ENCODE results near the gene PRICKLE2.

Gene PRICKLE2

DNA sequence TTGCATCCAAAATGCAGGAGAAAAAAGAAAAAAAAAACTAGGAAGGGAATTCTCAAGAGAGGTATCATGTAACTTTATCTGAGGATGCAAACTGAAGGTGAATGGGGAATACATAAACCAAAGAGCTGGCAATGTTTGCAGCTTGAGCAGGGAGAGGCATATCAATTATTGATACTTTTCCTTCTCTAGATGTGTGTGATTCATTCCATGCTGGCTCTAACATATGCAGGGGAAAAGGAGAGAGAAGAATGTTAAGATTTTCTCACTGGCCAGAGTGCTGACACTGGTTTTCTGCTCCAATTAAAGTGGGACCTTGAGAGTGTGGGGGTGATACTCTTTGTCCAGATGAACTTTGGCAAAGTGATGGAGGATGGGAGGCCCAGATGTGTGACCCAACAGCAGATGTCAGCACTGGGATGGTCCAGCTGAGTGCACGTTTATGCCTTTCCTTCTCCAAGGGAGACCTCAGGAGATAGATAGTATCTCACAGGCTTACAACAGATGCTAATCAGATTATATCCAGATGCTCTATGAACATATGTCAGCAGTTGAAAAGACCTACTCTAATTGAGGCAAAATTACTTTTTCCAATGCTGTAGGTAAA is 152.0 kb downstream of the PRICKLE2 start:
- no peak for DNase-seq (ENCODE audit: low read depth)

DNA sequence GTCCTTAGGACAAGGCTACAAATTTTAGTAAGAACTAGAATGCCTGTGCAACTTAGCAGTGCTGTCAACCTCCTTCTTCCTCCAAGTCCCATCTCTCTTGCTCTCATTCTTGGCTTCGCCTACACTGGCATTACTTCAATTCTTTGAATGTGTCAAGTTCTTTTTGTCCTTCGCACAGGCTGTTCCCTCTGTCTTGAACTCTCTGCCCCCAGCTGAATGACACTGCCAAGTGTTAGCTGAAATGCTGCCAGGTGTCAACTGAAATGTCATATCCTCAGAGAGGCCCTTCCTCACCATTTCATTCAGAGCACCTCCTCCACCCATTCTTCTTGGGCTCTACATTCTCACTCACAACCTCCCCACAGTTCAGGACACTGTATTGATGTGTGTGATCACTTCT is 153.1 kb downstream of the PRICKLE2 start:
- DNase-seq (ENCODE audit: low read depth) = no peak

DNA sequence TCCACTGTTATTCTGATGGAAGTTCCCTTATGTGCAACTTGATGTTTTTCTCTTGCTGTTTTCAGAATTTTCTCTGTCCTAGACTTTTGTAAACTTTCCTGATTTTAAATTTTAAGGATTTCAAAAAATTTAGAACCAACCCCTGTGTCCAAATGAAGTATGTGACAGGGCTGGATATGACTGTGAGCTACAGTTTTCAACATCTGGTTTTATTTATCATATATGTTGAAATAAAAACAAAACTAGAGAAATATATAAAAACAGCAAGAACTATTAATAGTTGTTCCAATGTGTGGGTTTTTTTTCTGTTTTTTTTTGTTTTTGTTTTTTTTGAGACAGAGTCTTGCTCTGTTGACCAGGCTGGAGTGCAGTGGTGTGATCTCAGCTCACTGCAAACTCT is 154.6 kb downstream of the PRICKLE2 start:
- DNase-seq (ENCODE audit: low read depth) = no peak

DNA sequence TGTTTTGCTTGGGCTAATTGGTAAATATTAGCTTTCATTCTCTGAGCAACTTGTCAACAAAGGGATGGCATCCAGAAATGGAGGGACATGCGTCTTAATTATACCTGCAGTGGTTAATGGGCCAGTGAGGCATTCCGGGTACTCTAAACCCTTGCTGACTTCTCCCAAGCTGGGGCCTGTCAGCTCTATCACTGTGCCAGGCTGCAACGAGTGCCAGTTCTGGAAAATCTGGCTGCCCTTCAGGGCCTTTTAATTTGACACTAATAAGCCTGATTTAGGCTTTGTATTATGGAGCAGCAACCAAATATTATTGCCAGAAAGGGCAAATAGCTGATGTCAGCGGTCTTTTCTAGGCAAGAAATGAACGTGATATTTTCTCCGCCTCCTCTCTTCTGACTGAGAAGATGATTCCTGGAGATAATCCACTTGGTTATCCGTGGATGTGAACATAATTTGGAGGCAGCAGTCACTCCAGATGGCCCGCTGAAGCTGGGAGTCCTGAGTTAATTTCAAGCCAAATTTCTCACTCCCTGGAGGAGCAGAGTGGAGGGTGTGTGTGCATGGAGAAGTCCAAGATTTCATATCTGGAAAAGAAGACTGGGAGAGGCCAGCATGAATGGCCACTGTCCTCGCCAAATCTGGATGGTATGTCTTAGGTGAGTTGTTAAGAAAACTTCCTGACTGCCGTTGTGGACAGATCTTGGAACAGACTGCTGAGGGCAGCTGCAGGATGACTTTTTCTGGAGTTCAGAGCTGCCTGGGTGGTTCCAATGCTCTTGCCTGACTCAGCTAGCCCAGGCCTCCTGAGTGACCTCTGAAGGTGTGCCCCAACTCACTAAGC is 157.5 kb downstream of the PRICKLE2 start:
- DNase-seq (ENCODE audit: low read depth) = no peak

DNA sequence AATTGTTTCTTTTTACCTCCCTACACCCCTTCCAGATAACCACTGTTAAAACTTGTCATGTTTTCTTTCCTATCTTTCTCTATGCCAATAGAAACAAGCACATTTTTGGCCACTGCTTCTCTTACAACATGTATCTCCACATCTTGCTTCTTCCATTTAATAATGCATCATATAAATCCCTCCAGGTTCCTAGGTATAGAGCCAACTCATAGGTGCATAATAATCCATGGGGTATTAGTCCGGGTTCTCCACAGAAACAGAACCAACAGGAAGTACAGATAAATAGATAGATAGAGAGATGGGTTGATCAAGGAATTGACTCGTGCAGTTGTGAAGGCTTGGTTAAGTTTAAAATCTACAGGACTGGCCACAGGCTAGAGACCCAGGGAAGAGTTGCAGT is 160.5 kb downstream of the PRICKLE2 start:
- DNase-seq (ENCODE audit: low read depth) = no peak

DNA sequence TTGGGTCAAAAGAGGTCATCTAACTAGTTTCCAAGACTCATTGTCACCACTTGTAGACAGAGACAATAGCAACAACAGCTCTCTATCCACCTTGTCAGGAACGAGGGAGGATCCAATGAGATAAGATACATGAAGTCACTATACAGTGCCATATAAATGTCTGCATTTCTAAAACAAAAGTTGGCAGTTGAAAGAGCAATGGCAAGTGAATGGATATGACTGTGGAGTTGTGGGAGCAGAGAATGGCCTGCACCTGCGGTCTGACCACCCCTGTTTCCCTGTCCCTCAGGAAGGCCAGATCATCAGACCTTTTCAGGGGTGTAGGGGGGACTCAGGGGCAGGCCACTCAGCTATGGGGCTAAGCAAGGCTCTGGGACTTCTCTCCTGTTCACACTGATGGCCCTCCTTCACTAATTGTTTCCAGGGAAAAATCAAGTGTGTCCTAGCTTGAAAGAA is 161.3 kb downstream of the PRICKLE2 start:
- no peak for DNase-seq (ENCODE audit: low read depth)

DNA sequence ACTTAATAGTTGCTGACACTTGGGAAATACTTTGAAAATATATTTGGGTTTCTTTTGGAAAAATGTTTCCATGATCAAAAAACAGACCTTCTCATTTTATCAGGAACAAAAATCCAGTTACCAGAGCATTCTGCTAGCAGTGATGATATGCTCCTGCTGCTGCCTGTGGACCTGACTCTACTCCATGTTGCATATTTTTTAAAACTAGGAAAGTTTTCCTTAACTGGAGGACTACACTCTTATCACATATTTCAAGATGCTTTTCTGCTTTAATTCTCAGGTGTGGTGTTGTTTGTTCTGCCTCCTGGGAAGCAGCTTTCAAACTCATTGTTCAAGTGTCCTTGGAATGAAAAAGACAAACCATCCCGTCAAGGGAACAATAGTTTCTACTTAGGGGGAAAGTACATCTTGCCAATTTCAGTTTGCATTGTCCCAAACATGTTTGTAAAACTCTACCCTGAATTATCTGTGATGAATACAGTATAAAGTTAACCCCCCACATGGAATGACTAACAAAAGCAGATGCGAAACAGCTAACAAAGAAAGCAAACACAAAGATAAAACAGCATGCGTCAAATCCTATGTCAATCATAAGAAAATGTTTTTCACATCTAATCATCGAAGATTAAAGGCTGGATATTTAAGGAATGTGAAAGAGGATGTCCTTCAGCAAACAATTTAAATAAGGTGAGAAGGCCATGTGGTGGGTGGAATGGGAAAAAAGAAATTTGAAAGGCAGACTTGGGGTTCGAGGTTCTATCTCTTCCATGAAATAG is 161.9 kb downstream of the PRICKLE2 start:
- DNase-seq (ENCODE audit: low read depth) = no peak

DNA sequence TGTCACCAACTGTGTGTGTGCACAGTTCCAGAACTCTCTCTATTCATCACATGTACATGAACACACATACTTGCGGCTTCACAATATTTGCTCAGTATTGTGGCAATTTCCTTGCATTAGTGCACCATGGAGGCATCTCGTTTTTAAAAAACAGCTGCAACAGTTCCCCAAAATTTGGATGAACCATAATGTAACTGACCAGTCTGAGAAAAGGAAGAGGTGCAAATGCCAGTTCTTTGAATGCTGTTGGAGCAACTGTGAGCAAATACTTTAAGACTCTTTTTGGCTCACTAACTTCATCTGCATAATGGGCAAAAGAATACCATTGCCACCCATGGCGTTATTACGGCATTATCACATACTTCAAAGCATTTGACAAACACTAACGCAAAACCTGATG is 163.6 kb downstream of the PRICKLE2 start:
- DNase-seq (ENCODE audit: low read depth) = no peak

DNA sequence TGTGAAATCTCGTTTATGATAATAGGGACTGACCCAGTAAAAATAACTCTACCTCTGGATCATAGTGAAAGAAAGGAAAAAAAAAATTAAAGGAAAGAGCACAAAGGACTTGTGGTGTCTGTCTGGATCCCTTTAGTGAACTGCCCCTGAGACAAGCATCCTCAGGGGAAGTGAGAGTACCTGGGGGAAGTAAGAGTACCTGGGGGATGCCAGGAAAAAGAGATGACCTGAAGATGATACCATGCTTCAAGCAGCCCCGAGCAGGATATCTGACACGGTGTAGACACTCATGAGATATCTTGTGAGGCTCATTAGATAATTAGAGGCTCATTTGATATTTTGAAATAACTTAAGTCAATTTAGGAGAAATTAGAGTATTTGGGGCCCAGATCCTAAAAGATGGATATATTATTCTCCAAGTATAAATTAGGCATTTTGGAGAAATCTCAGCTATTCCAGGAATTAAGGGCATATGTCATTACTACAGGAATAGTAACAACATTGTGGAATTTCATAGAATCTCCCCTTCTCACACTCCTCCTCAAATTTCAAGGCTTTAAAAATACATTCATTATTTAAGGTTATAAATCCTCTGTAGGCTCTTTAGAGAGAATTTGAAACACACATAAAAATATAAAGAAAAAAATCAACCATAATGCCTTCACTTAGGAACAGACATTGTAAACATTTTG is 165.6 kb downstream of the PRICKLE2 start:
- DNase-seq (ENCODE audit: low read depth) = no peak

DNA sequence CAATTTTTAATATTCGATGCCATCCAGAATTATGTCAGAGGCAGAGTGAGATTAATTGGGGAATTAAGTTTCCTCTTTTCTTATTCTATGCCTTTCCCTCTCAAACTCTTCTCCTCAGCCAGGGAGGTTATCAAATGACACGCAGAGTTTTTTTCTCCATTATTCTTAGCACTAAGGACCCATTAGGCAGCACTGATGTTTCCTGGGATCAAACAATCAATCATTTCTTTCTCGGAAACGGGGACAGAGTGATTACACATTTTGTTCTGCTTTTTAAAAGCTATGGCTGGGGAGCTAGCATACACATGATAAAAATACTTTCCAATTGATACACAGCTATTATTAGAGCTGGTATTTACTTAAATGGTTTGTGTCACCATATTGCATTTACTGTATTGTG is 166.7 kb downstream of the PRICKLE2 start:
- no peak for DNase-seq (ENCODE audit: low read depth)

DNA sequence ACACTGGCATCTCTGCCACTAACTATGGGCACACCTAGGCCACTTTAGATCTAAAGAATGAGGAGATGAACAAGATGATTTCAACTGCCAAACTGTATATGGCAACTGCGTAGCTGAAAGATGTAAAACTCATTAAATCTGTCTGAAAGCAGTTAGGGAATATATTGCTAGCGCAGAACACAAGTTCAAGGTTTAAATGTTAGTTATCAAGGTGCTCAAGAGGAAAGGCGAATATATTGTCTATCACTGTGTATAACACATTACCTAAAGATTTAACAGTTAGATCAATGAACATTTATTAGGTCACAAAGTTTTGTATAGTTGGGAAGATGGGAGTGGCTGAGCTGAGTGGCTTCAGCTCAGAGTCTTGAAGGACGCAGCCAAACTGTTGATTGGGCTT is 168.0 kb downstream of the PRICKLE2 start:
- DNase-seq (ENCODE audit: low read depth) = no peak

DNA sequence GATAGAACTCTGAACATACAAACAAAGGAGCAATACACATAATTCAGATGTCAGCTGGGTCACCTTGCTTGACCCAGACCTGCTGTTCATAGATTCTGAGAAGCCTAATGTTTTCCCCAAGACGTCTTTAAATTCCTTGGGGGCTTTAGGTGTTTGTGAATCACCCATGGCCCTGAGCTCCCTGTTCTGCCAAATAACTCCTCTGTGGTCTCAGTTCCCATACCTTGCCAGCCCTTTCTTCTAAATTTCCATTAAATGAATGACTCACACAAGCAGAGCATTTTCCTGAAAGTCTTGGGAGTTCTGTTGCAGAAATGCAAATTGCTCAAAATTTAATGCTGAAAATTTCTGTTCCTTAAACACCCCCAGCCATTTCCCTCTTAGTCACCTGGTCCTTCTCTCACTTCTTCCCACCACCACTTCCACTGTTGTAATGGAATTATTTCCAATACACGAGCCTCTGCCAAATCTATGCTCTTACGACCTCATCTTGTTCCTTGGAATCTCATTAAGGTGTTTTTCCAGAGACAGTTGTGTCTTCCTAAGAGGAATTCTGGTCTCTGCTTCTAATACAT is 168.6 kb downstream of the PRICKLE2 start:
- DNase-seq (ENCODE audit: low read depth) = no peak

DNA sequence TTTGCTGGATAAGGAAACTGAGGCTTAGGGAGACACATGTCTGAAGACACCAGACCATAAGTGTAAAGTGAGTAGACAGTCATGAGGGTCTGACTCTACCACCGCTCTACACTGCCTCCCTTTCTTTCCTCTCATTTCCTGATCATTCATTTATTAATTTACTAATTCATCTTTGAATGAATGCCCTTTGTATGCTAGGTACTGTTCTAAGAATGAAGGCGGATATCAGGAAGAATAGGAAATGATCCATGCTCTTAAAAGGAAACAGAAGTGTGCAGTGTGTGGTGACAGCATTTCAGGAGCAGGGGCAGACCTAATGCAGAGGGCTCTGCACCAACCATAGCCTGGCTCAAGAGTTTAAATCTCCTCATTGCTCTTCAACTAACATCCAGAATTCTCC is 170.2 kb downstream of the PRICKLE2 start:
- DNase-seq (ENCODE audit: low read depth) = no peak

DNA sequence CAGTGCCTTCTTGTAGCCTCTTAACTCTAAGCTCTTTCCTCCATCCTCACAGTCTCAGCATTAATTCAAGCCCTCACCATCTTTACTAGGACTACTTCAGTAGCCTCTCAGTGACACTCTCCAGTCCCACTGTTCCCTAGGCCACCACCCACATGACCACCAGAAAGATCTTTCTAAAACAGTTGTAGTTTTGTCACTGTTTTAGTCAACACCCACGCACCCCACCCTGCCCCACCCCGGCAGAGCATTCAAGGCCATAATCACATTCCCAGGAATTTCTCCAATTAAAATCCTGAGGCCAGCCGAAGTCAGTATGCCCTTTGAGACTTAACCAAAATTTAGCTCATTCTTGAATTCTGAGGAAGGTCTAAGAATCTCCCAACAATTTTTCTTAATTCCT is 170.8 kb downstream of the PRICKLE2 start:
- no peak for DNase-seq (ENCODE audit: low read depth)

DNA sequence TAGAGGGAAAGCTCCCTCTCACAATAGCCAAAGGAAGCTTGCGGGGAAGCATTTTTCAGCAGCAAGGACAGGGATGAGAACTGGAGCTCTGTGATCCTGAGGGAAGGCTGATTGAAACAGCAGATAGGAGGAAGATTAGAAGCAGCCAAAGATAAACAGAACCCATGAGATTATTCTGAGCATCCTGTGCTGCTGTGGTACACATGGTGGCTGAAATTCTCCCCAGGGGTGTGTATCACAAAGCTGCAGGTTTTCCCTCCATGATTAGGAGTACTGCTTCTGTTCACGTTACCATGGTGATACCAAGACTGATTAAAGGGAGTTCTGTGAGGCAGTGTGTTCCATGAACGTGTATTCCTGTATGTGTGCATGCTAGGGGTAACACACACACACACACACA is 171.7 kb downstream of the PRICKLE2 start:
- no peak for DNase-seq (ENCODE audit: low read depth)

DNA sequence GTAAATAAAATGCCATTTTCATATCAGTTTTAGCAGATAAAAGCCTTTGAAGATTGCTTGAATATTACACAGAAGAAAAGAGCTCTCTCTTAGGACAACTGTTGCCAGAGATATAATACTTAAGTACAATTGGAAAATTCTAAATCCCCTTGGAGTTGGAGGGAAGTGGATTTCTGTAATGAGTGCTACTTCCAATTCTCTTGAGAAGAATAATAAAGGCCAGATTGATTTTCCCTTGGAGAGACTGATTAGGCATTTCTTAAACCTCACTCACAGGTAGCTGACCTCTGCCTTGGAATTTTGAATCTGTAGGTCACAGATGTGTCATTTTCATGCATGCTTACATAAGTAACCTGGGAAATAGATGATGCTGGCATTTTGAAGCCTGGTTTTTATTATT is 172.1 kb downstream of the PRICKLE2 start:
- DNase-seq (ENCODE audit: low read depth) = no peak

DNA sequence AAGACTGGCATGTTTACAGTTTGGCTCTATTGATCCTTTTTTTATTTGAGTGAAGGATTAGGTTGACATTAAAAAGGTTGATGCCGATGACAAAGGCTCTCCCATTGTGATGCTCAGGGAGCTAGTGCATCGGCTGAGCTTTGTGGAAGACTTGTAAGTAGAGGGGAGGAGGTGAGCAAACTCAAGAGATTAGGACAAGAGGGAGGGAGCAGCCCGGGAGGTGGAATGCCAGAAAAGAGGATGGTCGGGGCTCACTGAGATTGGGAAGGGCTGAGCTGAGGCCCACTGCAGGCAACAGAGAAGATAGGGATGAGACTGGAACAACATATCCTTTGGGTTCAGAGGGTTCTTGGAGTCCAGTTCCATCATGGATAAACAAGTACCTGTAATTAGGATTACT is 175.4 kb downstream of the PRICKLE2 start:
- no peak for DNase-seq (ENCODE audit: low read depth)

DNA sequence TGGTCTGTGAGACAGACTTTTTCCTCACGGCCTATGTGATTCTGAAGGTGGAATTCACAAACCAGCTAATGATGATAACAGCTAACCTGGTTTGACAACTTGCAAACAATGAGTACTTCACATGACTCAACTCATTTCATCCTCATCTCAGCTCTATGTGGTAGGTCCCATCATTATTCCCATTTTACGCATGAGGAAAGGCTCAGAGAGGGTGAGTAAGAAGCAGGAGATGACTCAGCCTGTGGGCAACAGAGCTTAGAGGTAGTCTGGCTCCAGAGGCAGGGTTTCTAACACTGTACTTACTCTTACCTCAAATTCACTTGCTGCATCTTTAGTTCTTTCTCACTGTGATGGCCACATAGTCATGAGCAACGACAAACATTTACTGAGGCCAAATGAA is 176.1 kb downstream of the PRICKLE2 start:
- no peak for DNase-seq (ENCODE audit: low read depth)

DNA sequence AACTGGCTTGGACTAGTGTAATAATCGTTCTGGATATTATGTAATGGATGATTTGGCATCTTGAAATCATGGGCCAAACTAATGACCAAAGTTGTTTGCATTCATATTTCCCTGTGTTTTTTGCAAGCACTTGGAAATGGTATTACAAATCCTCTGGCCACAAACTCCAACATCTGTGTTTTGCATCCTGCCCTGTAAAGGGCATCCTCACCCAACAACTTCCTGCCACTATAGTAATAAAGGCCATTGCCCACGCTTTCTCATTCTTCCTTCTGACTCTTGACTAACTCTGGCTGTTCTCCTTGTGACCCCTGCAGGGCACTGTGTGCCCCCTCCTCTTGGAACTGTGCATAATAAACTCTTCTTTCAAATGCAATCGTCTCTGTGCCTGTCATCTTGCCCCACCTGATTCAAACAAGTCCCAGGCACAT is 176.6 kb downstream of the PRICKLE2 start:
- no peak for DNase-seq (ENCODE audit: low read depth)

DNA sequence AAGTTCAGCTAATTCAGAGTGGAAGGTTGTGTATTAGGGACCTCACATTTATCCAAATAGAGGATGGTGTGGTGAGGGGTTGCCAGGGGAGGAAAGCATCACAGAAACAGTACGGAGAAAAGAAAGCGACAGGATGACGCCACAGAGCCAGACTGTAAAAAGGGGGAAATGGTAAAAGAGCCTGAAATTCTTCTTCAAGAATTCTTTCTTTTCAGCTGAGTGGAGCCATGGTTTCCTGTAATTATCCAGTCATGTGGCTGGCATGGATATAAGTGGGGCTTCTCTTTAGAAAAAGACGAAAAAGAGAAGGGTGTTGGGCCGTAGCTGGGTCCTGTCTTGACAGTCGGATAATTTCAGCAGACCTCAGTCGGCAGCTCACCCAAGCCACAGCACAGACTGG is 177.5 kb downstream of the PRICKLE2 start:
- no peak for DNase-seq (ENCODE audit: low read depth)

DNA sequence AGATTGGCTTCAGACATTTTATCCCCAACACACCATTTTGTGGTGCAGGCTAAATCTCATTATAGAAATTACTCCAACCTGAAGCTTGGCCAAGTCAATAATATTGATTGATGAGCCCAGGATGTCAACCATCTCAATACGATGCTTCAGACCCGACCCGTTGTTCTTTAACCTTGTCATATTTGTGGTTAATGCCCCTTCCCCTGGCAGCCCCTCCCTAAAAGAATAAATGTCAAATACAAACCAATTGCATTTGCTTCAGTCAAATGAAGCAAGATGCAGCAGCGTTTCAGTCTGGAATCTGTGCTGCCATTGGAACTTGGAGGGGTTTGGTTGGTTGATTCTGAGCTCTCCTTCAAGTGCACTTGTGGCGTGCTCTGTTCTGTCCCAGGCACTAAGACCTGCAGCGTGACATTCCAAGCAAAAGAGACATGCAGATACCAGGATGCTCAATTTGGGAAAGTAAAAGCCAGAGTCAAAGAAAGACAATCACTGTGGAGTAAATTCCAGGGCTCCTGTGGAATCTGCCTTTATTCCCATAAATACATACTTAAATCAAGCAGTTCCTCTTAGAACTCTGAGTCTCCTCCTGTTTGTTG is 178.2 kb downstream of the PRICKLE2 start:
- no peak for DNase-seq (ENCODE audit: low read depth)

DNA sequence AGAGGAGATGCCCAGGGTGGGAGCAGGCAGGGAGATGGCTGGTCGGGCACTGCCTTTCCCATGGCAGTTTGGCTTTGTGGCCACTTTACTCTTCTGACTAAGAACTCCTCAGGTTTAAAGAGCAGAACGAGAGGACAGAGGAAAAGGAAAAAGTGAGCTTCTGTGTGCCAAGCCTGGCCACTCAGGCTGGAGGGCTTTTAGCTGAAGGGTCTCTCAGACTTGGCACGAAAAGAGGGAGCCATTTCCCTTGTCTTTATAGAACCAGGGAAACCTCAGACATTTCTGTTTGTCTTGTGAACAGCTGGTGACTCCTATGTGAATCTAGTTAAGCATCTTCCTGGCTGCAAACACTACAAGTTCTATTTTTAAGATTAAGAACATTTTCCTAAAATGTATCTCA is 178.7 kb downstream of the PRICKLE2 start:
- no peak for DNase-seq (ENCODE audit: low read depth)
